Embryonic facial prominence (tissue), 1 donor: Measurements from ENCODE around the gene LYVE1.

Source experiments
- DNase-seq: peaks from one replicate; pipeline ENCODE4 v3.0.0-alpha.2; 2016; ENCODE audit errors: extremely low spot score

Gene LYVE1

DNA sequence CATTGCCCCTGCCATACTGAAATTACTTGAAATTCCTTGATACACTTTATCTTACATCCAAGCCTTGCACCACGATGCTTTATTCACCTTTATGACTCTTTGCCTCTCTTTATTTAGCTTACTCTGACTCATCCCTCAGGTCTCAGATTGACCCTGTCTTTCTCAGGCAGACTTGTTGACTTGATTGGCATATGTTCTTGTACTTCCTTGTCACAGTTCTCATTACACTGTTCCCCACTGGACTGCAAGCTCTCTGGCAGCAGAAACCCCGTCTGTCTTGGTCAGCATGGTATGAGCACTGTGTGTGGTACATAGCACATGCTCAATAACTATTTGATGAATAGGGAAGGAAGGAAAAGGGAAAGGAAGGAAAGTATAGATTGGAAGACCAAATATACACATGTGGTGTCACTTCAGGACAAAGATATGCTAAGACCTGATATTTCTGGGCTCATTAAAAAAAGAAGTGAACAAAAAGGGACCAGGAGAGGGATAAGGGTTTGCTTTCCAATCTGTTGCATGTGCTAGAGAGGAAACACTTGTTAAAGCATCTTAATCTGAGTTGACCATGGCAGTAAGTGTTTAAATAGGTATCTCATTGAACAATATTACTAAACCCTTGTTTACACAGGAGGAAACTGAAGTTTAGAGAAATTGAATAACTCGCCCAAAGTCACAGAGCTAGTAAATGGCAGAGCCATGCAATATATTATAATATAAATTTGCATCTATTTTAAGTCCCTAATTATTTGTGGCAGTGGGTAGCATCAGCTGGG, 7.2 kb downstream of the LYVE1 start:
- DNase-seq: no peak

DNA sequence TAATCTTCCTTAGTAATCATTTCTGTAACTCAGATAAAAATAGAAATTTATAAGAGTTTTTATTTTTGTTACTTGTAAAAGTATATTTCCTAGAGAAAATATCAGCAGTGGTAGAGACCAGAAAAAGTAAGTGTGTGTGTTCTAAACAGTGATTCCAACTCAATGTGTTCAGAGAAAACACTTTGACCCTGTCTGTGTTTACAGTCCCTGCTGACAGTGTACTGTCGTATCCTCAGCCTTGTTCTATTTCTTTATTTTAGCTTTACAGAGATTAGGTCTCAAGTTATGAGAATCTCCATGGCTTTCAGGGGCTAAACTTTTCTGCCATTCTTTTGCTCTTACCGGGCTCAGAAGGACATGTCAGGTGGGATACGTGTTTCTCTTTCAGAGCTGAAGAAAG, 10.2 kb downstream of the LYVE1 start:
- DNase-seq: no peak

DNA sequence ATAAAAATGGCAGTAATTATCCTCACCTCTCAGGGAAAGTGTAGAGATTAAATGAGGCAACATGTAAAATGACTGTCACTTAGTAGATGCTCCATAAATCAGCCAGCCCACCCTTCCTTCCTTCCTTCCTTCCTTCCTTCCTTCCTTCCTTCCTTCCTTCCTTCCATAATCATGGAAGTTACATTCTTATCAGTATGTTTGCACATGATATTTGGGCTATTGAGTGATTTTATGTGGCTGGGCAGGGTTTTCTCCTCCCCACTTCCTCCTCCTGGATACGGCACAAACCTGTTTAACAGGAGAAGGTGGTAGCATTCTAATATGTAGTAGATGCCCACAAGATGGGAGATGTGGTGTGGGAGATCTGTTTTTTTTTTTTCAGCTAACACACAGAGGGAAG, 11.9 kb downstream of the LYVE1 start:
- DNase-seq: no peak

DNA sequence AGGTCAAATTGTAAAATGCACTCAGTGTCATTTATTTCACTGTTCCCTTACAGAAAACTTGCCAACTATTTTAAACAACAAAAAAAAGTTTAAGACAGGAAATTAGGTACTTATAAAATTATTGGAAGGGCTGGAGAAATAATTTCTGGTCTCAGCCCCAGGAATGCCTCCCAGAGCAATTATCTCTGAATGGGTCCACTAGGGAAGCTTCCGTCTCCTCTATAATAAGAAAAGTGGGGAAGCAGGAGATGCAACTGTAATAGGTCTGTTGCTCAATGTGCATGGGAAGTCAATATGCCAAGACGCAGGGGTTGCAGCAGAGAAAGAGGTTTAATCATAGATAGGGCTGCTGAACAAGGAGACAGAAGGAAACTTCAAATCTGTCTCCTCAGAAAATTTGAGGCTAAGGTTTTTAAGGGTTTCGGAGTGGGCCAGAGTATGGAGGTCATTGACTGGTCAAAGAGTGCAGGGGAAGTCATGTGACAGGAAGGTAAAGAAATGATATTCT, 16.6 kb downstream of the LYVE1 start:
- DNase-seq: no peak

DNA sequence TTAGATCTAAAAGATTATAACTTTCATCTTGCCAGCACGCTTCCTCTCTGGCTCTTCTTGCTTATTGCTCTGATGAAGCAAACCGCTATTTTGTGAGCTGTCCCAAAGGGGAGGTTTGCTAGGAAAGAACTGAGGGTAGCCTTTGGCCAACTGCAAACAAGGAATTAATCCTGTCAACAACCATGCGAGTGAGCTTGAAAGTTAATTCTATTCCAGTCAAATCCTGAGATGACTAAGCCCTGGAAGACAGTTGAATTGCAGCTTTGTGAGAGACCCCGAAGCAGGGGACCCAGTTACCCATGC, 17.2 kb downstream of the LYVE1 start:
- DNase-seq: no peak

DNA sequence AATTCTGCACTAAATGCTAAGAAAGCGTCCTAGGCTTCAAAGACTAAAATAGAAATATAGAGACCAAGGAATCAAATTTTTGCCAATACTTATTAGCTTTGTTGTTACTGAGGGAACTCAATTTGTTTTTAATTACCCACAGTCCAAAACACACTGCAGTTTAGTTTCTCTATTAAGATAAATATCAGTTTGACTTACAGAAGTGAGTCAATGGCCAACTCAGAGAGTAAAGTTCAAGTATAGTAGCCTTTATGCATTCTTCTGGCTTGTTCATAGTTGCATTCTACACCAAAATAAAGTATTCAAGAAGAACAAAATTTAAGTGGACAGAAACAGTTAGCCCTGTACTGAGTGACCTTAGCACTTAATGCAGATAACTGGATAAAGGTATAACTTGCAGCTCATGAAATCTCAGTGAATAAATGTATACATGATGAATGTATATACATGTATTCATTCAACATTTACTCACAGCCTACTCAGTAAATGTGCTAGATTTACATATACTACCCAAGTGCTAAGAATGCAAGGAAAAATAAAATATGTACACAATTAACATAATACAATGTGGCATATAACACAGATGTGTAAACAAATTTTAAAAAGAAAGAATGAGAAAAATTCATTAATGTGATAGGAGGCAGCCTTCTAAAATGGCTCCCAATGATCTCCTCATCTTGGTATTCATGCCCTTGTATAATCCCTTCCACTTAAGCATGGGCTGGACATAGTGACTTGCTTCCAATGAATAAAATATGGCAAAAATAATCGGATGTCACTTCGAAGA, 17.8 kb downstream of the LYVE1 start:
- DNase-seq: no peak

DNA sequence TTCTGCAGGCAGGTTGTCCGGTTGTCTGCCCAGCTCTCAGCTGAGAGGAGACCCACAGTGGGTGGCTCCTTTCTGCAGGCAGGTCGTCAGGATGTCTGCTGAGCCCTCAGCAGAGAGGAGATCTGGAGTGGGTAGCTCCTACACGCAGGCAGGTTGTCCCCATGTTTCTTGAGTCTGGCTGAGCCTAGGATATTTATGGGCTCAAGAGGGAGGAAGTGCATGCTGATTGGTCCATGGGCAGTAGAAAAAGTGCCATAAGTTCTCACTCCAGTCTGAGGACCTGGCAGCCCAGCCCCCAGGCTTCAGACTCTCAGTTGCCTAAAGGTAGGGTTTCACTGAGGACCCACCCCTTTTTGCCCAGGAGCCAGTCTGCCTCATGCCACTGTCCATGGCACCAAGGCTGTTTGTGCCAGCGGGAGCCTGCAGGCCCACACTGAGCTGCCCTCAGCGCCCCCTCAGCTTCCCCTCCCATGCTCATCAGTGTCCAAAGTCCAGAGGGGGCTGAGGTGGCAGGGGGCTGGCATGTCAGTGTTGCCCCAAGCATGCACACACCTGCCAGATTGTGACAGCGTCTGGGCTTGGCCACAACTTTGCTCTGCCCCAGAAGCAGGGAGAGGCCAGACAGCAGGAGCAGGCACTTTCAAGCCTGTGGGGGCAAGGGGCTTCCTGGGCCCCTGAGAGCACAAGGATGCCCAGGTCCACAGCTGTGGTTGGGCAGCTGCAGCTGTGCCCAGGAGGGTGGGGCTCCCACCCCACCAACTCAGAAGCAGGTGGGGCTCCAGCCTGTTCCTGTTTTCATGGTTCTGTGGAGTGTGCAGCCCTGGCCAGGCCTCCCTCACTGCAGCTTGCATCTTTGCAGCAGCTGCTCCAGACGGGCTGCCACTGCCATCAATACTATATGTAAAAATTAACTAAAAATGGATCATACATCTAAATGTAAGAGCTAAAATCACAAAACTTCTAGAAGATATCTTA, 23.7 kb downstream of the LYVE1 start:
- no peak for DNase-seq

DNA sequence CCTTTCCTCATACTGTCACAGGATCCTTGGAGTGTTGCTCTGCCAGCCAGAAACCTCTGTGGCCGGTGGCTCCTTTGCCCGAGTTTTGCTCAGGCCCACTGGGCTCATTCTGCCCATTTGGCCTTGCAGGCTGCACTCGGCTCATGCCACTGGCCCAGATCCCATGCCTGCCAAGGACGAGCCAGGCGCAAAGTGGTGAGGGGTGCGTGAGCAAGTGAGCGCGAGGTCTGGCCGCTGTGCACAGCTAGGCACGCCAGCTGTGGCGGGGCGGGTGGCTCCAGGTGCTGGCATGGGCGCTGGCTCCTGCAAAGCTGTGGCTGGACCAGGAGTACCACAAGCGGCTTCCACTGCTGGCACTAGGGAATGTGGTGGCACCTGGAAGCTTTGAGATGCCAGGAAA, 24.7 kb downstream of the LYVE1 start:
- DNase-seq: no peak

DNA sequence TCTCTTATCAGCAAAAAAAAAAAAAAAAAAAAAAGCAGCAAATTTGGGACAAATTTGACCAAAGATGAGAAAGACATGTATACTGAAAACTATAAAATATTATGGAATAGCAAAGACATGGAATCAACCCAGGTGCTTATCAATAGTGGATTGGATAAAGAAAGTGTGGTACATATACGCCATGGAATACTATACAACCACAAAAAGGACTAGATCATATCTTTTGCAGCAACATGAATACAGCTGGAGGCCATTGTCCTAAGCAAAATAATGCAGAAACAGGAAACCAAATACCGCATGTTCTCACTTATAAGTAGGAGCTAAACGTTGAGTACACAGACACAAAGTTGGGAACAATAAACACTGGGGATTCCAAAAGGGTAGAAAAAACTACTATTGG, 25.7 kb downstream of the LYVE1 start:
- no peak for DNase-seq

DNA sequence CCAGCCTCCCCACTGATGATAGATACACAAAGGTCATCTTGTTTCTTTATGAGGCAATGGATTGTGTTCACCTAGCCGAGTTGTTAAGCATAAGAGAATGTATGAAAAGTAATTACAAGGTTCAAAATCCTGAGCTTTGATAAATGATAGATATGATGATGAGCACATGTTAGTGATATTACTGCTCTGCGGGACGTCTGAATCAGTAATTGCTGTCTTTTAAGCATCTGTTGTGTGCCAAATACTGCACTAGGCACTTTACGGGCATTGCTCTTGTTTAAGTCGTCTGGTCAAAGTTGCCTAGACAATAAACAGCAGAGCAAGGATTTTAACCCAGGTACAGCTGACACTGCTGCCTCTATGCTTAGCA, 26.9 kb downstream of the LYVE1 start:
- DNase-seq: no peak

DNA sequence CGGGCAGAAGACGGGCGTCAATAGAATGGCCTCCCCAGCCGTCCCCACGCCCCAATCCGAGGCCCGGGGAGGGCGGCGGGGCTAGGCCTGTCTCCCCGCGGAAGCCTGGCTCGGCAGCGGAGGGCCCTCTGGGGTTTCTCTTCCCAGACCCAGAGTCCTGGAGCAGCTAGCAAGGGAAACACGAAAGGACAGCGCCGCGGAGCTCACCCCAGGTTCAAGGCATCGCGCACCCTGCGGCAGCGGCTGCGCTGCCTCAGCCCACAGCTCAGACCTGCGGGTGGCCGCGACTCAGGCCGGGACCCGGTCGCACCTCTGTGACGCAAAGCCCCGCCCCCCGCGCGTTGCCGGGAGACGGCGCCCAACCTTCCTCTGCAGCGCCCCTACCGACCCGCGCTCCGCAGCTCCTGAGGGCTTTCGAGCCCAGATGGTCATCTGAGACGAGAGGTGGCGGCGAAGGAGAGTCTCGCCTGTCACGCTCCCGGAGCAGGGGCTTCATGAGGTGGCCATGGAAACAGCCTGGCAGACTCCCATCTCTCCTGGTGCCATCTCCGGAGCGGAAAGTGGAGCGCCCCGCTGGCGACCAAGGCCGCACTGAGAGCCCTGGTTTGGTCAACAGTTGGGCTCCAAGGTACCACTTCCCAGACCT, 27.4 kb downstream of the LYVE1 start, which contains the start of gene RNF141:
Gene RNF141 (minus strand): TSS at position 273 of the 646 bp plus-strand sequence. CDS start 7,029 bp downstream, outside the sequence.
- DNase-seq: peak; percentile 82

DNA sequence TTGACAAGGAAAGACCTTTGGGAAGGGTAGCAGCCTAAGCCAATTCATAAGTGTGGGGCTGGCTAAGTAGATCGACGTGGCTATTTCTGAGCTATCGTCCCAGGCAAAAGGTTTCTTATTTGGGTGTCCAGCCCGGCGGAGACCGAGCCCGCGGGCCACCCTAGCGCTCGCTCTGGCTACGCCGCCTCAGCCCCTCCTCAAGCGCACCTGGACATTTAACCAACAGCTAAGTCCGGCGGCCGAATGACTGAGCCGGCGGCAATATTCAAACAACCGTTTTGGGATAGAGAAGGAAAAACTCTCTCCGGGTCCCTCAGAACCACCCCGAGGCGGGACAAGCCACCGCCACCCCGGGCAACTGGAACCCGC, 27.9 kb downstream of the LYVE1 start:
- DNase-seq: no peak

DNA sequence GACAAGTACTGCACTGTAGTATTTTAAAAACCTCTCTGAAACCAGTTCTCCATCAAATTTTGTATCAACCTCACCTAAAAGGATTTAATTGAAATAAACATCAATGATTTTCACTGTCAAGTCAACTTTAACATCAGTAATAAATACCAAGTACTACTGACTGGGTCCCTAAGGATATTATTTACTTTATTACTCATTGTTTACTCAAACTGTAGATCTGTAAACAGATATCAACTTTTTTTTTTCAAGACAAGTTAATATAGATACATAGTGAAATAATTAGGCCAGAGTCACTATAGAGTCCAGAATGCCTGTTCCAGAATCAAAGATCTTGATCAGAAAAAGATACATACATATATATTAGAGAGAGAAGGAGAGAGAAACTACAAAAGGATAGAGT, 29.1 kb downstream of the LYVE1 start:
- no peak for DNase-seq

DNA sequence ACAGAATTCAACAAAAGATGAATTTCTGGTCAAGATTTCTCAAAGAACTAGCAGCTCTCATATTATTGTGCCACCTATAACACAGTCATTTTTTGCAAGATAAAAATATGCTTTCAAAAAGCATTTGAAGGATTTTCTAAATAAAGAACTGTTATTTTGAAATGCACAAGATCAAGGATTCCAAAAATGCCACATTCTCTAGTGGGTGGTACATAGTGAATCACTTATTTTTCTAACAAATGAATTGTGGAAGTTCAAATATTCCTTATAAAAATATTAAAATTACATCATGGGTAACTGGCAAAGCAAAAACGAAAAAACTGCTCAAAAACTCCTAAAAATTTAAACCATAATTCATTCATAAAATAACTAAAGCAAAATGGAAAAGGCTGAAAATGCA, 29.5 kb downstream of the LYVE1 start:
- DNase-seq: no peak

DNA sequence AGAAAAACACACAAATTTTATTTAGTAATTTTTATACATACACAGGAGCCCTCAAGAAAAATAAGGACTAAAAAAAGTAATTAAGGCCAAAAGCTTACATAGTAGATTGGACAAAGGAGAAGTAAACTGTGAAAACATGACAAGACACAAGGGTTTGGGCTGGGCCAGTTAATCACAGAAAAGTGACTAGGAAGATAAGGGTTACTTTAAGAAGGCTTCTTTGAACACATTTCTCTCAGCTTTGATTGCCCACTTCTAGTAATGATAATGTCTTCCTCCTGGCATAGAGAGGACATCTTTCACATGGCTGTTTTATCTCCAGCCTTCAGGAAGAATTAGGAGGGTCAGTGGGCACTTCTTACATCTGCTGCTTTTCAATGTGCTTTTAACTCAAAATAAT, 30.9 kb downstream of the LYVE1 start:
- no peak for DNase-seq

DNA sequence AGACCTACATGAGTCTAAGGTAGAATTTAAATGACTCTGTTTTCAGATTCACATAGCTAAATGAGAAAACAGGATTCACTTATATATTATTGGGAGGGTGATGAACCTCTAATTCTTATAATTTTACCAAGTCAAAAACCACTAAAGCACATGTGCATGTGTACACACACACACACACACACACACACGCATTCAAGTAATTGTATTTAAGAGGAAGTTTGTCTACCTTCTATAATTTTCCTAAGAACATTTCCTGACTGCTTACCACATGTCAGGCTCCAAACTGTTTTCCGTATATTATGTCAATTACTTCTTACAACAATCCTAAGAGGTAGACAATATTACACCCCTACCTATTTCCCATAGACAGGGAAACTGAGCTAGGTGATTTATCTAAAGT, 34.1 kb downstream of the LYVE1 start:
- DNase-seq: no peak

DNA sequence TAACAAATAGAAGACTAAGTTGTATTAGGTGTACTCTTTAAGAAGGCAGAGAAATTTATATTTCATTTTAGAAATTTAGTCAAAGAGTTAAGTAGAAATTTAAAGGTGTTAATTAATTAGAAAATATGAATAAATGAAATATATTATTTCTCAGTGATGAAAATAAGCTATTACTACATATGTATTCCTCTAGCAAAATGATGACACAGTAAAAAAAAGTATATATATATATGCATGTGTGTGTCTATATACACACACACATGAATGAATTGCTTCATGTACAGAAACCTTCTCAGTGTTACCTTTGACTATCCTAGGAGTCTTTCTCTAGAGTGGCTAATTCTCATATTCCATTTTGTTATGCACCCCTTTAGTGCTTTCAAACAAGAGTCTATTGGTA, 35.1 kb downstream of the LYVE1 start:
- no peak for DNase-seq

DNA sequence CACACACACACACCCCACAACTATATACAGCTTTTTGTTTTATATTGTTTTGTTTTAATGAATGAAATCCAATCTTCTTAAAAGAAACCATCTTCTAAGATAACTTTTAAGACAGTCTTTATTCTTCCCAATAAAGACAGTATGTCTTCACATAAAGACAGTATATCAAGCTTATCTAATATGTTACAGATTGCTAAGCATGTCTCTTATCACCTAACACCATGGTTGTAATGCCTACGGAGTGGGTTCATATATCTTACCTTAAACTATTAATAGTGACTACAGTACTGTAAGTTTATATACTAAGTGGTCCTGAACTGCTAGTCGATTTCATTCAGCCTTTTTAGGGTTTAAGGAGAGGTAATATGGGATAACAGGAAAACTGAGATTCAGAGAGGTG, 35.9 kb downstream of the LYVE1 start:
- no peak for DNase-seq

DNA sequence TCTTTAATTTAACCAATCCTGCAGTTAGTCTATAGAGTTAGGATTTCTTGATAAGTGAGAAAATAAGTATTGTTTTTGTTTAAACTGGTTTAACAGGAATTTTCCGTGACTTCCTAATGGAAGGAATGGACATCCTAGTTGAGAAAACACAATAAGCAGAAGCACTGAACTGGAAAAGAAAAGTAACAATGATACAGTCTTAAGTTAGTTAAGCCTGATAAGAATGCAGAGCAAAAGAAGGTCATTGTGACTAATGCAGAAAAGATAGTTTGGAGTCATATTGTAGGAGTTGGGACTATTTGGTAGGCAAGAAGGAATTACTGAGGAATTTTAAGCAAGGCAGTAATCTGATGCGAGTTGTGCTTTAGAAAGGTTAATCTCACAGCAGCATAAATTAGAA, 39.2 kb downstream of the LYVE1 start:
- no peak for DNase-seq

DNA sequence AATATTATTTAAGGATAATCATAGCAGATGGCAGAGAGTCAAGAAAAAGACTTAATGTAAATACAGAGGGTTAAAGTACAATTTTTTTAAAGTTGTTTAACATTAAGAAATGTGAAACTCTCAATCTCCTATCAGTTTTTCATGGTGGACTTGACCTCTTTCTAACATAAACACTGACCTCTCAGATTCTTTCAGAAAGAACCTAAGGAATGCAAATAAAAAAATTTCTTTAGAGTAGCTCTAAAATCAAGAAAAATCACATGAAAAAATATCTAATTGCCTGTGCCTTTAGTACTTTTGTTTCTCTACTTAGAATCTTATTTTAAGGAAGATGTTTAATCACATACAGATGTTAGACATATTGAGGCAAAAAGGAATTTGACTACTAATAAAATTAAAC, 40.3 kb downstream of the LYVE1 start:
- DNase-seq: no peak
